Thymus (tissue), 11 donors: Measurements from ENCODE around the gene FAN1. TPM values are rescaled to one million over a fixed set of nuclear protein-coding genes. Genes with fewer than 3 reads are reported as not detected.

Experiments
- DNase-seq, 9 donors: peaks; one replicate each; pipeline ENCODE4 v3.0.0-alpha.2; 2013; ENCODE audit warnings: low spot score in 9 of 9, low read depth in 6 of 9, missing footprints in 1 of 9
- H3K27ac ChIP-seq, 2 donors: one replicate each; pipeline ENCODE4 v1.5.1; 2013; ENCODE audit warnings: control low read depth in 1 of 2, low read depth in 1 of 2, low read length in 1 of 2, mild to moderate bottlenecking in 1 of 2, moderate library complexity in 1 of 2
- H3K27me3 ChIP-seq, 2 donors: one replicate each; pipeline ENCODE4 v1.5.1; 2013; ENCODE audit warnings: low read length in 1 of 2; ENCODE audit not compliant: control insufficient read depth in 2 of 2, insufficient read depth in 1 of 2
- H3K36me3 ChIP-seq, 2 donors: one replicate each; pipeline ENCODE4 v1.5.1; 2013; ENCODE audit warnings: low read length in 1 of 2, mild to moderate bottlenecking in 1 of 2, moderate library complexity in 1 of 2; ENCODE audit not compliant: control insufficient read depth in 2 of 2, insufficient read depth in 2 of 2
- H3K4me1 ChIP-seq, 2 donors: one replicate each; pipeline ENCODE4 v1.5.1; 2013; ENCODE audit warnings: low read length in 2 of 2; ENCODE audit not compliant: control insufficient read depth in 2 of 2, insufficient read depth in 2 of 2
- H3K4me3 ChIP-seq, 2 donors: one replicate each; pipeline ENCODE4 v1.5.1; 2013; ENCODE audit warnings: low read length in 2 of 2, control low read depth in 1 of 2, mild to moderate bottlenecking in 1 of 2
- H3K9me3 ChIP-seq, 2 donors: one replicate each; pipeline ENCODE4 v1.5.1; 2013; ENCODE audit warnings: low read length in 1 of 2, mild to moderate bottlenecking in 1 of 2; ENCODE audit not compliant: control insufficient read depth in 2 of 2, insufficient read depth in 1 of 2
- WGBS: extraction: QIAGEN DNeasy Blood & Tissue Kit; methylation state at CpG from one replicate; pipeline ENCODE4 v1.1.7; 2013; 5-methylcytosine and 5-hydroxymethylcytosine counted together
- polyA plus RNA-seq: library from polyadenylated mRNA; stranded (reverse); fragments of 200-250 nt; gene quantifications from one replicate; pipeline ENCODE4 v1.2.3, GENCODE V29; 2013
- total RNA-seq: library from RNA; stranded (reverse); fragments of 120-200 nt; gene quantifications from one replicate; pipeline ENCODE4 v1.2.4, GENCODE V29; 2013
- donor health status: healthy.

The FAN1 gene
- total and polyA plus RNA-seq, 2 donors: 14.6 to 17.9 TPM

DNA sequence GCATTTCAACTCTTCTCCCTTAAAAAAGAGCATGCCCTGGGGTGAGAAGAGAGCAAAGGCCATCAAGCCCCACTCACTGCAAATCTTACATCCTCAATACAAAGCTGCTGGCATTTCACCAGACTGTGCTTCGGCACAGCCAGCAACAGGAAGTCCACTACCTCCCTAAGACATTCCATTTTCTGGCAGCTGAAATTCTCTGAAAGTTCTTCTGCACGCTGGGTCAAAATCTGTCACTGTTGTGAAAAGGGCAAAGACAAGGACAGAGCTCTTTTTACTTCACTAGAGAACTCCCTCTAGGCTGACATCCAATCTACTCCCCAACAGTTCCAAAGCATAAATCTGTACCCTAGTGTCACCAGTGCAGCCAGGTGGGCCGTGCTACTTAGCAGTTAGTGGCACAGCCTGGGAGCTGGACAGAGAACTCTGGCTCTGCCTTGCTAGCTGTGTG, 81.4 kb downstream of the FAN1 start:
- Histone ChIP-seq H3K4me1 (peaks cover 16 to 17% of the 10 kb centered on the region in 2 donors), H3K9me3 (no peaks in the 10 kb centered on the region), H3K36me3 (peaks cover 36 to 57% of the 10 kb centered on the region in 2 donors), H3K27me3 (no peaks in the 10 kb centered on the region), H3K27ac (no peak overlapping the region), H3K4me3 (no peak overlapping the region)
- no peak for DNase-seq
- 79% methylated on average over 3 of the region's 3 CpGs for WGBS

DNA sequence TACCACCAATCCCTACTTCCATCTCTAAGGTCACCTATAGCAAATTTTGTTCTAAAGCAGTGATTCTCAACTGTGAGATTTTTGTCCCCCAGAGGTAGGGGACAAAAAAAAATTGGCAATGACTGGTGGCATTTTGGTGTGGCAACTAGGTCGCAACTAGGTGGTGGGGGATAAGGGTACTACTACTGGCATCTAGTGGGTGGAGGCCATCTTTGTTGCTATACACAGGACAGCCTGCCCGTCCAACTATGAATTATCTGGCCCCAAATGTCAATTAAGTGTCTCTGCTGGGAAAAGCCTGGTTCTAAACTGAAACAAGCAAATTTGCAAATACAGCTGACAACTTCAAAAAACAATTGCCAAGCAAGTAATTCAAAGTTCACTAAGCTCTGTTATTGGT, 86.3 kb downstream of the FAN1 start:
- H3K36me3 ChIP-seq: peaks cover 16 to 24% of the 10 kb centered on the region in 2 donors
- DNase-seq: no peak
- no peaks in the 10 kb centered on the region for H3K9me3 ChIP-seq
- WGBS: 87% methylated on average over 2 of the region's 2 CpGs
- H3K27ac ChIP-seq: peak overlapping the region in 1 of 2 donors; percentile 92
- no peaks in the 10 kb centered on the region for H3K27me3 ChIP-seq
- peaks cover 19 to 21% of the 10 kb centered on the region in 2 donors for H3K4me1 ChIP-seq
- peak overlapping the region; percentile 93 to 97 for H3K4me3 ChIP-seq

DNA sequence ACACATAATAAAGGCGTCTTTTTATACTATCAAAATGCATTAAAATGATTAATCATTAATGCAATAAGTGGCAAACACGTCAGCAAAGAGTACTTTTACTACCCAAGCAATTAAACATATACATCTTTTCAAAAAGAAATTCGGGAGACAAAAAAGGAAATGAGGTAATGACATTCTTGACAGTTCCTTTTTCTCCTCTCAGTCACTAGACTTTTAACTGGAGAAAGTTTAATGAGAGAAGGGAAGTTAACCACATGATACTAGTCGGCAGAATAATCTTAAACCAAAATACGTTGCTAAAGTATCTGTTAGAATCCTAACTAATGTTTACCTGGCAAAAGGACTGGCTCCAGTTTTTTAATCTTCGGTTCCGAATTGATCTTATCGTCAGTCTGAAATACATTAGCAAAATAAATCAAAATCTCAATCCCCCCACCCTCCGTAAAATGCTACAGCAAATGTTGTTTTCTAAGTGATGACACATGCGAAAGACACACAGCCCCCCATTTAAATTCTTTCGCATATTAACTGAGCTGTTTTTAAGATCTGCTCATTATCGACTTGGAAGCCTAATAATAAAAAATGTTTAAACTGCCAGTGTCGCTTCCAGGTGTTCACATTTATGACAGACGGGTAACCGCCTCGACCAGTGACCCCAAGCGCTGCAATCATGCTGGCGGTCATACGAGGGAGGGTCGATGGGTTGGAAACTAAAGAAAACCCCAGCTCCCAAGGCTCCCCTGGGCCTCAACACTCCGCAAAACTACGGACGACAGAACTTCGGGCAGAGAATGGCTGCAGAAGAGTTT, 86.9 kb downstream of the FAN1 start:
- no peaks in the 10 kb centered on the region for H3K27me3 ChIP-seq
- H3K27ac ChIP-seq: peak overlapping the region; percentile 92 to 94
- H3K9me3 ChIP-seq: no peaks in the 10 kb centered on the region
- H3K36me3 ChIP-seq: peaks cover 11 to 18% of the 10 kb centered on the region in 2 donors
- DNase-seq: peak in 1 of 9 donors; percentile 43
- peaks cover 18 to 20% of the 10 kb centered on the region in 2 donors for H3K4me1 ChIP-seq
- WGBS: 4% methylated on average over 24 of the region's 24 CpGs
- H3K4me3 ChIP-seq: peak overlapping the region; percentile 93 to 97

DNA sequence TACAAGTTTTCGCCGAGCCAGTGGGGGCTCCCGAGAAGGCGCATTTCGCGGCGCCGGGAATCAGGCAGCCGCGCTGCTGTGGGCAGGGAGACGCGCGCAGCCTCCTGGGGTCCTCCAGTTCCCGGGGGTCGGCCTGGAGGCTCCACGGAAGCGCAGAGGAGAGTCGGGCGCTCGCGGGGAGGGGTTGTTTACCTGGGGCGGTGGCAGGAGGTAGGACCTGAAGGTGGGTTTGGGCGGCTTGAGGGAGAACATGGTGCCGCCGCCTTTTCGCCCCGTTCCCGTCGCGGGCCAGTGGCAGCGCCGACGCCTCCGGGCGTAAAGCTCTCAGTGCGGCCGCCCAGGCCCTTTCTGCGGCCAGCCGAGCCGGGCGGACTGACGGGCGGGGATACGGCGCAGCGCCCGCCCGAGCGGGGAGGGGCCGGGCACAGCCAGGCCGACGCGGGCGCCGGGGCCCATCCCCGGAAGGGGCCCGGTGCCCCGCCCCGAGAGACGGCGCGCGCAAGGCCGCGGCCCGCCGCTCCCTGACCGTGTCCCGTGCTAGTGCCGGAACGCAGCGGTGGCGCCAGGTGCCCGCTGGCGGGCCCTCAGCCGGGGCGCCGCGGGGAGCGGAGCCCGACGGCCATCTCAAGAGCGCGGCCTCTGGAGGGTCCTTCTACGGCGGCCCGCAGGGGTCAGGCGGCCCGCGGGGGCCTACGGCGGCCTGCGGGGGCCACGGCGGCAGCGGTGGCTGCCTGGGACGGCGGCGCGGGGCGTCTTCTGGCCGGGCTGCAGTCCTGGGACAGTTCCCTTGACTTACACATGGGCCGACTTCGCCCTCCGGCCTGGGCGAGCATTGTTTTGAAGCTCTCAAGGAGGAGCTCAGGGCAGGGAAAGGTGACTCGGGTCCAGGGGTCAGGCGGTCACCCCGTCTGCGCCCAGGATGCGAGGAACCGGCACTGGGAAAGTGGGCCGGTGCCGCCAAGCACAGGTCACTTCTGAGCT, 87.8 kb downstream of the FAN1 start, which contains the start of gene MTMR10:
Gene MTMR10 (minus strand): TSS at position 374 of the 981 bp plus-strand sequence. CDS start 122 bp downstream, at position 252.
- Histone ChIP-seq H3K36me3 (peaks cover 6 to 11% of the 10 kb centered on the region in 2 donors), H3K9me3 (no peaks in the 10 kb centered on the region), H3K4me3 (peak within 1 kb of the TSS; percentile 93 to 97), H3K27ac (peak within 1 kb of the TSS; percentile 92 to 94), H3K4me1 (peaks cover 15 to 18% of the 10 kb centered on the region in 2 donors), H3K27me3 (no peaks in the 10 kb centered on the region)
- DNase-seq: peak in 8 of 9 donors; percentile 42 to 85 (median 62)
- under 1% methylated on average over 114 of the region's 114 CpGs for WGBS

DNA sequence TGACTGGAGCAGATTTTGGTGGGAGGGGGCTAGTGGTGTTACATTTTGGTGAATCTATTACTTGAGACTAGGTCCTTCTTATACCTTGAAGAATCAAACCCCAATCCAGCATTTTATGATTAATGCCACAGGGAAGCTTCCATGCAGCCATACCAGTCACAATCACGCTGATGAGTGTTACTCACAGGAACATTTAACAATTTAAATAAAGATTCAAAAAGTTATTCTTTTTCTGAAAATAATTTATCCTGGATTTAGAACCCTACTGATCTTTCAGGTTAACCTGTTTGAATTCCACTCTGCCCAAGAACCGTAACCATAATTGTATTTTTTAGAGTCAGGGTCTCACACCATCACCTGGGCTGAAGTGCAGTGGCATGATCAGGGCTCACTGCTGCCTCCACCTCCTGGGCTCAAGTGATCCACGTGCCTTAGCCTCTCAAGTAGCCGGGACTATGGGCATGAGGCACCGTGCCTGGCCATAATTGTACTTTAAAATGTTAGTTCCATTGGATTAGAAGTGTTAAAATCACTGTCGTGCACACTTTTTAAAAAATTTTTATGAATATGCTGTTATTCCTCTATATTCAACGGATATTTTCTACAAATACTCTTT, 88.6 kb downstream of the FAN1 start:
- WGBS: 88% methylated on average over 7 of the region's 7 CpGs
- no peaks in the 10 kb centered on the region for H3K27me3 ChIP-seq
- peaks cover 3% of the 10 kb centered on the region in 2 donors for H3K36me3 ChIP-seq
- peak overlapping the region; percentile 65 to 94 for H3K27ac ChIP-seq
- H3K9me3 ChIP-seq: no peaks in the 10 kb centered on the region
- peaks cover 13 to 18% of the 10 kb centered on the region in 2 donors for H3K4me1 ChIP-seq
- H3K4me3 ChIP-seq: peak overlapping the region; percentile 72 to 93
- no peak for DNase-seq

Other genes starting within 250 kb of the FAN1 start
- 19.8 TPM for gene MTMR10, start 87.7 kb downstream of the FAN1 start, total RNA-seq
- gene MTMR10, start 87.7 kb downstream of the FAN1 start, polyA plus RNA-seq: 17.2 TPM
- gene TRPM1, start 197.8 kb downstream of the FAN1 start, total RNA-seq: 0.09 TPM
- 0.02 TPM for gene TRPM1, start 197.8 kb downstream of the FAN1 start, polyA plus RNA-seq